ENCODE measurements around the gene CRADD. TPM values are rescaled to one million over a fixed set of nuclear protein-coding genes. Genes with fewer than 3 reads are reported as not detected.

Gene CRADD
- total RNA-seq, 2 experiments from 2014 or later = 7.0 to 11.3 TPM

- intact Hi-C loops (cut with micrococcal nuclease) = no loop called here
- Mint-ChIP-seq H3K4me1 (ENCODE audit: low read depth) (peaks cover 31% of the 10 kb centered on the region), H3K27ac (peak overlapping the region; percentile 20), H3K36me3 (ENCODE audit: low read depth) (peaks cover 14% of the 10 kb centered on the region), H3K9me3 (peaks cover 8% of the 10 kb centered on the region), H3K27me3 (no peaks in the 10 kb centered on the region), H3K4me3 (no peak overlapping the region)
- ChIA-PET POLR2A (no interaction called here), CTCF (no interaction called here)
- no peak for DNase-seq
- TF ChIP-seq, protein P1, sequence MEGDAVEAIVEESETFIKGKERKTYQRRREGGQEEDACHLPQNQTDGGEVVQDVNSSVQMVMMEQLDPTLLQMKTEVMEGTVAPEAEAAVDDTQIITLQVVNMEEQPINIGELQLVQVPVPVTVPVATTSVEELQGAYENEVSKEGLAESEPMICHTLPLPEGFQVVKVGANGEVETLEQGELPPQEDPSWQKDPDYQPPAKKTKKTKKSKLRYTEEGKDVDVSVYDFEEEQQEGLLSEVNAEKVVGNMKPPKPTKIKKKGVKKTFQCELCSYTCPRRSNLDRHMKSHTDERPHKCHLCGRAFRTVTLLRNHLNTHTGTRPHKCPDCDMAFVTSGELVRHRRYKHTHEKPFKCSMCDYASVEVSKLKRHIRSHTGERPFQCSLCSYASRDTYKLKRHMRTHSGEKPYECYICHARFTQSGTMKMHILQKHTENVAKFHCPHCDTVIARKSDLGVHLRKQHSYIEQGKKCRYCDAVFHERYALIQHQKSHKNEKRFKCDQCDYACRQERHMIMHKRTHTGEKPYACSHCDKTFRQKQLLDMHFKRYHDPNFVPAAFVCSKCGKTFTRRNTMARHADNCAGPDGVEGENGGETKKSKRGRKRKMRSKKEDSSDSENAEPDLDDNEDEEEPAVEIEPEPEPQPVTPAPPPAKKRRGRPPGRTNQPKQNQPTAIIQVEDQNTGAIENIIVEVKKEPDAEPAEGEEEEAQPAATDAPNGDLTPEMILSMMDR (IDR thresholded peaks at IDR 0.05) = no peak
- ATAC-seq = no peak
Measured at GRCh38 chr12:93850481-93851256, 173.5 kb downstream of the CRADD start.

DNA sequence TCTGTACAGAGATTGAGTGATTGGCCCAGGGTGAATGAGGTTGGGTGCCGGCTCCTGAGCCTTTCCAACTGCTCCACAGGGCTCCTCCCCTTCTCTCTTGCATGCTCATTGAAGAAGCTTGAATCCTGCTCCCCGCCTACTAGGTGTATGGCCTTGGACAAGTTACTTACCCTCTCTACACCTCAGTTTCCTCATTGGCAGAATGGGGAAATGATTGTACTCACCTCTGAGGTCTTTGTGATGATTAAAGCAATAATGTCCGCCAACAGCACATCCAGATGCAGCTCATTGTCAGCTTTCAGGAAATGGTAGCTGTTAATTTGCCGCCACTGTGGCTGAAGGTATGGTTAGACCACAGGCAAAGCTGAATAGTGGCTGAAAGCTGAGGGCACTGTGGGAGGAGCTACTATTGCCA lies 174.1 kb downstream of the CRADD start:
- Mint-ChIP-seq H3K4me3 (no peak overlapping the region), H3K27me3 (no peaks in the 10 kb centered on the region), H3K4me1 (ENCODE audit: low read depth) (peaks cover 31% of the 10 kb centered on the region), H3K27ac (peak overlapping the region; percentile 20), H3K36me3 (ENCODE audit: low read depth) (peaks cover 14% of the 10 kb centered on the region), H3K9me3 (peaks cover 8% of the 10 kb centered on the region)
- DNase-seq (peak; percentile 70), ATAC-seq (peak; percentile 67)
- intact Hi-C loops (cut with micrococcal nuclease) = no loop called here
- ChIA-PET CTCF (no interaction called here), POLR2A (no interaction called here)
- TF ChIP-seq, protein P1 (IDR thresholded peaks at IDR 0.05) = no peak

DNA sequence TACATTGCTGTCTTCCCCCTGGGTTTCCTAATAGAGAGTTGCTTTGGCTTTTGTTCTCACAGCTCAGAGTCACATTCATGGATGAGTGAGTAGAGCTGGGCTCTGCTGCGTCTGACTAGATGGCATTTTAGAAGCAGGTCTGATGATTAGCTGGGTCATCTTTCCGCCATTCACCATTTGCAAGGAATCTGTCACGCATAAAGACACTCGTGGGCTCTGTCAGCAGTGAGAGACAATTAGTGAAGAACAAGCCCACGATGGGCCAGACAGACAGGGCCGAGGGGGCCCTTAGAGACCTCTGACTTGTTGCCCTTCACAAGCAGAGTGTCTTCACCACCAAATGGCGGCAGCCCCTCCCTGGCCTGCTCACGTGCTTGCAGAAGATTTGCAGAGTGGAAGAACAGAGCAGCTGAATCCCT lies 175.0 kb downstream of the CRADD start:
- ATAC-seq = no peak
- Mint-ChIP-seq H3K4me1 (ENCODE audit: low read depth) (peaks cover 26% of the 10 kb centered on the region), H3K9me3 (peaks cover 8% of the 10 kb centered on the region), H3K36me3 (ENCODE audit: low read depth) (peaks cover 14% of the 10 kb centered on the region), H3K27ac (no peak overlapping the region), H3K4me3 (no peak overlapping the region), H3K27me3 (no peaks in the 10 kb centered on the region)
- no peak for DNase-seq
- intact Hi-C loops (cut with micrococcal nuclease) = no loop called here
- TF ChIP-seq, protein P1 (IDR thresholded peaks at IDR 0.05) = no peak
- ChIA-PET POLR2A (no interaction called here), CTCF (no interaction called here)

DNA sequence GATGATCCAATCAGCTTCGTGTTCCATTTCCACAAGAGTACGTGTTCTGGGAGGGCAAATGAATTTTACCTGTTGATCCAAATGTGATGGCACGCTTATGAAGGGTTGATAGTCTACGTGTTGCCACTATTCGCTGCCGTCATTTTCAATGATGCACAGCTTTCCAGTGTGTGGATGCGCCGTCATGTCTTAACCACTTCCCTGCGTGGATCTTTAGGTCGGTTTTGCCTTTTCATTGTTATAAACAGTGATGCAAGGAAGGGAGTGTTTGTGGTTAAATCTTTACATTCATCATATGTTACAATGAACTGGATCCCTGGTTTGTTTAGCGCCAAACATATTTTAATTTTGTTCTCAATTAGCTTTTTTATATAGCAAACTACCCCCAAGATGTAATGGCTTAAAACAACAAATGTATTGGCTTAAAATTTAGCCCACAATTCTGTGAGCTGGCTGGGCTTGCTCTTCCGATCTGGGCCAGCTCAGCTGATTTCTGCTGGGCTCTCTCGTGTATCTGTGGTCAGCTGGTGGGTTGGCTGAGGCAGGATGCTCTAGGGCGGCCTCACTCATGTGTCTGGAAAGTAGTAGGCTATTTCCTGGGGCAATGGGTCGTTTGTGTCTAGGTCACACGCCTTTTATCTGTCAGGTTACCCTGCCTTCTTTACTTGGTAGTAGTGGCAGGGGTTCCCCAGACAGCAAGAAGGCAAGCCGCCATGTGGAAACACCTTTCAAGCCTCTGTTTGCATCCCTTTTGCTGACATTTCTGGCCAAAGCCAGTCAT lies 176.7 kb downstream of the CRADD start:
- ChIA-PET CTCF (no interaction called here), POLR2A (interaction anchor here (0.5 to 0.6 kb wide), 3 partner anchors 66 to 1150 kb away, joined by 3 read pairs; no protein-coding TSS in a partner anchor)
- ATAC-seq = no peak
- H3K9me3 Mint-ChIP-seq = no peaks in the 10 kb centered on the region
- no peak overlapping the region for H3K27ac Mint-ChIP-seq
- H3K36me3 Mint-ChIP-seq (ENCODE audit: low read depth) = peaks cover 5% of the 10 kb centered on the region
- DNase-seq = no peak
- no peak overlapping the region for H3K4me3 Mint-ChIP-seq
- peaks cover 10% of the 10 kb centered on the region for H3K4me1 Mint-ChIP-seq (ENCODE audit: low read depth)
- intact Hi-C loops (cut with micrococcal nuclease) = no loop called here
- H3K27me3 Mint-ChIP-seq = no peaks in the 10 kb centered on the region
- TF ChIP-seq, protein P1 (IDR thresholded peaks at IDR 0.05) = no peak

DNA sequence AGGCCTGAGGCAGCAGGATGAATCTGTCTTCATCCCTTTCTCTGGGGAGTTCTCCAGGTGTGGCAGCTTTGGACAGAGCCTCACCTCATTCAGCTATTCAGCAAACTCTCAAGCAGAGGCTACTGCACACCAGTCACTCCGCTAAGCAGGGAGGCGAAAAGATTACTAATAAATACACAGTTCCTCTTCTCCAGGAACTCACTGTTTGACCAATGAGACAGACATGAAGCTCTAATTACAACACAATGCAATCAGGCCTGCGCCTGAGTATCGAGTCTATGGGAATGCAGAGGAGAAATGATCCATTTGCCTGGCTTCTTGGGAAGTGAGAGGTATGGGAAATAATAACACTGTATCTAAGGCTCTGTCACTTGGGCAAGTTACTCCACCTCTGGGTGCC lies 178.1 kb downstream of the CRADD start:
- H3K9me3 Mint-ChIP-seq = no peaks in the 10 kb centered on the region

More for the DNA sequence above, 178.1 kb downstream of the CRADD start:
- H3K36me3 Mint-ChIP-seq (ENCODE audit: low read depth) = peaks cover 2% of the 10 kb centered on the region
- TF ChIP-seq, protein P1 (IDR thresholded peaks at IDR 0.05) = no peak
- ATAC-seq = no peak
- no peaks in the 10 kb centered on the region for H3K27me3 Mint-ChIP-seq
- no peak overlapping the region for H3K4me3 Mint-ChIP-seq
- peaks cover 7% of the 10 kb centered on the region for H3K4me1 Mint-ChIP-seq (ENCODE audit: low read depth)
- no peak overlapping the region for H3K27ac Mint-ChIP-seq
- POLR2A ChIA-PET = no interaction called here
- CTCF ChIA-PET = interaction anchor here (1.2 kb wide), 1 partner anchor 246 kb away, joined by 3 read pairs; no protein-coding TSS in a partner anchor
- intact Hi-C loops (cut with micrococcal nuclease) = no loop called here
- DNase-seq = no peak
